ENCODE data around the gene SUDS3.
"Not testable (repeated sequence)": the region's sequence is repeated elsewhere in the genome, so short reads cannot be mapped to it uniquely, and the experiment has no call there.

SUDS3 gene, protein sequence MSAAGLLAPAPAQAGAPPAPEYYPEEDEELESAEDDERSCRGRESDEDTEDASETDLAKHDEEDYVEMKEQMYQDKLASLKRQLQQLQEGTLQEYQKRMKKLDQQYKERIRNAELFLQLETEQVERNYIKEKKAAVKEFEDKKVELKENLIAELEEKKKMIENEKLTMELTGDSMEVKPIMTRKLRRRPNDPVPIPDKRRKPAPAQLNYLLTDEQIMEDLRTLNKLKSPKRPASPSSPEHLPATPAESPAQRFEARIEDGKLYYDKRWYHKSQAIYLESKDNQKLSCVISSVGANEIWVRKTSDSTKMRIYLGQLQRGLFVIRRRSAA

GRCh38 chr12:118376089-118377020 lies at the start of gene SUDS3:
SUDS3 (plus strand) TSS chr12:118376555; CDS start chr12:118376692, 137 bp downstream.
- peak; percentile 92 for DNase-seq

GRCh38 chr12:118326991-118327390 lies 49.4 kb upstream of the SUDS3 start:
- no peak for DNase-seq

GRCh38 chr12:118327391-118327790 lies 49.0 kb upstream of the SUDS3 start:
- no peak for DNase-seq

DNA sequence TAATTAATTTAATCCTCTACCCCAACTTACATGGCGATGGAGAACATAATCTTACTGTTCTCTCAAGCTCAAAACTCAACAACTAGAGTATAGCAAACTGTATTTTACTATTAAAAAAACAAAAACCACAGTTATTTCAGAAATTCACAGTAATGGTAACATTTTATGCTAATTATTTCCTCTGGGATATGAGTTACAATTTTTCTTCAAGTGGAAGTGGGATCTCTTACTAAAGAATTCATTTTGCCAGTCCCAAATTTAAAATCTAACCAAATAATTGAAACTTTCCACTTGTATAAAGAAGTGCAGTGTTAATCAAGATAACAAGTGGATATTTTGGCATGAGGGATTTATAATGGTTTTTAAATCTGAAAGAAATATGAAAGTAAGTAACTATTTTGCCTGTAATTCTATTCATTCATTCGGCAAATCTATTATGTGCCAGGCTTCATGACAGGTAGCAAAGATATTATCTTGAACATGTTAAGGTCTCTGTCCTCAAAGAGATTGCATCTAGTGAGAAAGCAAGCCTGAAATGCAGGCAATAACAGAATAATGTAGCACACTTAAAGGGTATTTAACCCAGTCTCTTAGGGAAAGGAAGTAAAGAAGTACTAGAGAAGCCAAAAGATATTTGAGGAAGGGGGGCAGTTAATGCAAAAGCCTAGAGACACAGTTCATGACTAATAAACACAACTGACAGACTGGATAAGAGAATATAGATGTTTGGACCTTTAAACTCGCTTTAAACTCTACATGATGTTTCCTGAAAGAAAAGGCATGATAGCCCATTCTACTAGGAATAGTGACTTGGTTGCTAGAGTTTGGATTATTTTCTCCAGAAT lies 47.6 kb upstream of the SUDS3 start:
- peak; percentile 50 for DNase-seq

GRCh38 chr12:118330421-118331018 lies 45.8 kb upstream of the SUDS3 start:
- DNase-seq = peak; percentile 98

DNA sequence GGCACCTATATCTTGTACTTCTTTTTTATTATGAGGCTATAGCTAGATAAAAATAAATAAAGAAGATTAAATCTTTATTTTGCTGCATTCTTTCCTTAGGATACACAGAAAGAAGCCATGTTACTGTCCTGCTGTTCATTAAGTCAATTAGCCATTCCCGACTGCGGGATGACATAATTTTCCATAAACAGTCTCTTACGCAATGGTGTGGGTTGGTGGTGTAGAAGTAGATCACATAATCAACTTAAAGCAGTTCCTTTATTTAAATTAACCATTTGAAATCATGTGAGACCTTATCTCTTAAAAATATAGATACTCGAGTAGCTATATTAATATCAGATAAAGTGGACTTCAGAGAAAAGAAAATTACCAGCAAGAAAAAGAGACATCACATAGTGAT lies 43.8 kb upstream of the SUDS3 start:
- peak; percentile 72 for DNase-seq

DNA sequence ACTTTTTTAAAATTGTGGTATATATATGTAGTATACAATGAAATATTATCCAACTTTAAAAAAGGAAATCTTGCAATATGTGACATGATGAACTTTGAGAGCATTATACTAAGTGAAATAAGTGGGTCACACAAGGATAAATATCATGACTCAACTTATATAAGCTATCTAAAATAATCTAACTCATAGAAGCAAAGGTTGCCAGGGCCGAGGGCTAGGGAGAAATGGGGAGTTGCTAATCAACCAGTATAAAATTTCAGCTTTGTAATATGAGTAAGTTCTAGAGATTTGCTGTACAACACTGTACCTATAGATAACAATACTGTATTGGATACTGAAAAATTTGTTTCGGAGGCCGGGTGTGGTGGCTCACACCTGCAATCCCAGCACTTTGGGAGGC lies 42.1 kb upstream of the SUDS3 start:
- no peak for DNase-seq

GRCh38 chr12:118334939-118335567 lies 41.3 kb upstream of the SUDS3 start:
- DNase-seq = peak; percentile 56

DNA sequence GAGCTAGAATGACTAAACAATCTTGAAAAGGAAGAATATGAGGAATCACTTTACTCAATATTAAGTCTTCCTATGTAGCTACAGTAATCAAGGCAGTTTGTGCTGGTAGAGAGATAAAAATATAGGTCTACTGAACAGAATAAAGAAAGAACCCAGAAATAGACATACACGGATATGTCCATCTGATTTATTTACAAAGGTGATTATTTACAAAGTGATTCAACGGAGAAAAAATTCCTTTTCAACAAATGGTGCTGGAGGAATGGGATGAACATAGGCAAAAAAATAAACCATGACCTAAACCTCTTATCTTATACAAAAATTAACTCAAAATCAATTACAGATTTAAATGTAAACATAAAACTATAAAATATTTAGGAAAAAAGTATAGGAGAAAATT lies 40.2 kb upstream of the SUDS3 start:
- DNase-seq = no peak

GRCh38 chr12:118337194-118337838 lies 39.0 kb upstream of the SUDS3 start:
- no peak for DNase-seq

GRCh38 chr12:118342090-118342489 lies 34.3 kb upstream of the SUDS3 start:
- no peak for DNase-seq

GRCh38 chr12:118344829-118345228 lies 31.5 kb upstream of the SUDS3 start:
- no peak for DNase-seq

DNA sequence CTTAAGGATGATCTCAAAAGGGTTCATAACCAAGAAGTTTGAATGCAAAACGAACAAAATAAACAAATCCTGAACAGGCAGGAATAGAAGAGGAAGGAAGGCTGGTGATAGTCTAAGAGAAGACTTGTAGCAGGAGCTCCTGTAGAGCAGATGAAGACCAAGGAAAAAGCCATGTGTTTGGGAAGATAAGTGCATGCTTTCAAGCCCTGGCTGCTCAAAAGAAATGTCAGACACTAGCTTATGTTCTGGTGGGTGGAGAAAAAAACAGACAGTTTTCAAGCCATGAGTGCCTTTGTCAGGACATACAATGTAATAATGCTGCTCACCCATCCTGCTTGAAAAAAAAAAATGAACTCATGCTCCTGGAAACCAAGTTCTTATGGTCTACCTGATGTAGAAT lies 31.0 kb upstream of the SUDS3 start:
- DNase-seq = peak; percentile 87

DNA sequence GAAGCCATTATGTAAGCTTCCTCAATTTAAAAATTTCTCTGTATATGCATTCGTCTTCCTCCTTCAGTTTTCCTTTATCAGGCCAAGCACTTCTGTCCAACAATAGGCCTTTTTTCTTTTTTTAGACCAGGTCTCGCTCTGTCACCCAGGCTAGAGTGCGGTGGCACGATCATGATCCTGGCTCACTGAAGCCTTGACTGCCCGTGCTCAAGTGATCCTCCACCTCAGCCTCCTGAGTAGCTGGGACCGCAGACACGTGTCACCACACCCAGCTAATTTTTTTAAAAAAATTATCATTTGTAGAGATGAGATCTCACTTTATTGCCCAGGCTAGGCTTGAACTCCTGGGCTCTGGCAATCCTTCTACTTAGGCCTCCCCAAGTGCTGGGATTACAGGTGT lies 29.5 kb upstream of the SUDS3 start:
- peak; percentile 86 for DNase-seq

GRCh38 chr12:118347916-118348315 lies 28.4 kb upstream of the SUDS3 start:
- DNase-seq = no peak

GRCh38 chr12:118350908-118351559 lies 25.3 kb upstream of the SUDS3 start:
- DNase-seq = no peak

- no peak for DNase-seq
Observed at GRCh38 chr12:118353721-118354120, 22.6 kb upstream of the SUDS3 start.

GRCh38 chr12:118354503-118354902 lies 21.9 kb upstream of the SUDS3 start:
- not testable (repeated sequence) for DNase-seq

GRCh38 chr12:118354903-118355302 lies 21.5 kb upstream of the SUDS3 start:
- no peak for DNase-seq

DNA sequence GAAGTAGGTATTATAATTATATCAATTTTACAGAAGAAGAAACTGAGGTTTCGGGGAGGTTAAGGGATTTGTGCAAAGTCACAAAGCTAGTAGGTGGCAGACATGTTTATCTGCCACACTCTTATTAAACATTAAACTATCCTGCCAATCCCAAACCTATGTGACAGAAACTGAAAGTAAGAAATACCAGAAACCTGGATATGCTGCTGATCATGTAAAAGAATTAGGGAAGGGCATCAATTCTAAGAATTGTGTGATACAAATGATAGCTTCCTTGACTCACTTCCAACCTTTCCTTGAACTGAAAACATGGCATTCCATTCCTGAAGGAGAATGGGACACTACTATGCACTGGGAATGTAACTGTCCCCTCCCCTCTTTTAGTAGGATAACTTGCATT lies 20.5 kb upstream of the SUDS3 start:
- no peak for DNase-seq

DNA sequence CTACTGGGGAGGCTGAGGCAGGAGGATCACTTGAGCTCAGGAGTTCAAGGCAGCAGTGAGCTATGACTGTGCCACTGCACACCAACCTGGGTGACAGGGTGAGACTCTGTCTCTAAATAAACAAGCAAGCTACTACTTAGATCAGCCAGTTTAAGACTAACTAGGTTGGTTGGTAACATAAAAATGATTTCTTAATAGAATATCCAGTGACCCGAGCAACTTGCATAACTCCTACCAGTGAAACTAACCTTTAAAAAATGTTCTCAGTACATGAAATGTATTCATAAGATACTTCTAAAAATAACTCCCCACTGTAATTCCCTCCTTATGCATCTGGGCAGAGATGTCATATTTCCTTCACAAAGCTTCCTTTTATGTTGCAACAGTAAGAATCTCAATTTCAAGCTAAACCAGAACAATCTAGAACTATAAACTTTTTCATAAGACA lies 19.5 kb upstream of the SUDS3 start:
- peak; percentile 62 for DNase-seq
